Hippocampal formation (tissue), 2 donors: Measurements from ENCODE around the gene RFTN1.

Experiments used
- DNase-seq, 2 donors: peaks; one replicate each; lab custom pipeline; 2025; lab: John Stamatoyannopoulos, UW

The RFTN1 gene

GRCh38 chr3:16406166-16406565, 107.3 kb downstream of the RFTN1 start:
- DNase-seq: no peak

- no peak for DNase-seq
Observed at GRCh38 chr3:16404349-16404895, 109.1 kb downstream of the RFTN1 start.

- no peak for DNase-seq
Observed at GRCh38 chr3:16402451-16402850, 111.0 kb downstream of the RFTN1 start.

GRCh38 chr3:16401273-16401672, 112.2 kb downstream of the RFTN1 start:
- no peak for DNase-seq

GRCh38 chr3:16400106-16400931, 113.2 kb downstream of the RFTN1 start:
- DNase-seq: no peak

GRCh38 chr3:16399473-16399872, 114.0 kb downstream of the RFTN1 start:
- no peak for DNase-seq

- no peak for DNase-seq
Observed at GRCh38 chr3:16398648-16399047, 114.9 kb downstream of the RFTN1 start.

- DNase-seq: no peak
Observed at GRCh38 chr3:16396202-16396601, 117.3 kb downstream of the RFTN1 start.

- DNase-seq: no peak
Observed at GRCh38 chr3:16395212-16395611, 118.3 kb downstream of the RFTN1 start.

GRCh38 chr3:16394639-16395038, 118.9 kb downstream of the RFTN1 start:
- no peak for DNase-seq

GRCh38 chr3:16392717-16393116, 120.8 kb downstream of the RFTN1 start:
- DNase-seq: no peak

GRCh38 chr3:16392065-16392464, 121.4 kb downstream of the RFTN1 start:
- DNase-seq: no peak

GRCh38 chr3:16390581-16390980, 122.9 kb downstream of the RFTN1 start:
- DNase-seq: no peak

GRCh38 chr3:16388850-16389441, 124.6 kb downstream of the RFTN1 start:
- DNase-seq: no peak

- no peak for DNase-seq
Observed at GRCh38 chr3:16386561-16386960, 126.9 kb downstream of the RFTN1 start.

GRCh38 chr3:16385151-16385550, 128.3 kb downstream of the RFTN1 start:
- DNase-seq: no peak

- no peak for DNase-seq
Observed at GRCh38 chr3:16383864-16384263, 129.6 kb downstream of the RFTN1 start.

GRCh38 chr3:16382845-16383244, 130.7 kb downstream of the RFTN1 start:
- DNase-seq: no peak

- no peak for DNase-seq
Observed at GRCh38 chr3:16381426-16381825, 132.1 kb downstream of the RFTN1 start.

GRCh38 chr3:16380421-16380820, 133.1 kb downstream of the RFTN1 start:
- DNase-seq: no peak

GRCh38 chr3:16379838-16380237, 133.7 kb downstream of the RFTN1 start:
- DNase-seq: no peak

GRCh38 chr3:16378920-16379319, 134.6 kb downstream of the RFTN1 start:
- no peak for DNase-seq

- no peak for DNase-seq
Observed at GRCh38 chr3:16378415-16378814, 135.1 kb downstream of the RFTN1 start.
